NCI-H2196 (cell line): Measurements from ENCODE around the gene PRR20C.
"Not testable (repeated sequence)": the region's sequence is repeated elsewhere in the genome, so short reads cannot be mapped to it uniquely, and the experiment has no call there.

Experiments
- DNase-seq: peaks from one replicate; lab custom pipeline; 2025; ENCODE audit not compliant: unreplicated experiment; lab: John Stamatoyannopoulos, UW

PRR20C gene

GRCh38 chr13:57153761-57154160 lies at the start of gene PRR20C:
PRR20C (plus strand) TSS chr13:57154061; CDS start chr13:57154448, 387 bp downstream.
- DNase-seq, result not testable (repeated sequence)

- DNase-seq, result no peak
Measured at GRCh38 chr13:57114945-57115344, 38.9 kb upstream of the PRR20C start.

DNA sequence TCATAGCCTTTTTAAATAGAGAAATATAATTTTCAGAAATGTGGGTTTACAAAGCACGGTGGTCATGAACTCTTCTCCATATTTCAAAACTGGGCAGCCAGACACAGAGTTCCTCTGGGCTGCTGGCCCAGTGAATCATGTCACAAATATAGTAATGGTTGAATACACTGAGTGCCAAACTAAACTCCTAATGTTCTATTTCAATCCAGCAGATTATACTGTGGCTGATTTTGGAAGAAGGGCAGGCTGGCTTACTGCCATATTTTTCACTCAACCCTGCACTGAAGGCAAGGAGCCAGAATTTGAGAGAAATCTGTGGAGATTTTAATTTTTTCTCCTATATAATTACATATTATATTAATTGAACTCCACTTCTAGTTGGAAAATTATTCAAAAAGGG lies 30.2 kb upstream of the PRR20C start:
- DNase-seq, result peak; percentile 6

GRCh38 chr13:57128909-57129308 lies 25.0 kb upstream of the PRR20C start:
- no peak for DNase-seq

- no peak for DNase-seq
Measured at GRCh38 chr13:57136093-57136492, 17.8 kb upstream of the PRR20C start.

GRCh38 chr13:57137585-57137984 lies 16.3 kb upstream of the PRR20C start:
- DNase-seq, result no peak

- no peak for DNase-seq
Measured at GRCh38 chr13:57138988-57139387, 14.9 kb upstream of the PRR20C start.

DNA sequence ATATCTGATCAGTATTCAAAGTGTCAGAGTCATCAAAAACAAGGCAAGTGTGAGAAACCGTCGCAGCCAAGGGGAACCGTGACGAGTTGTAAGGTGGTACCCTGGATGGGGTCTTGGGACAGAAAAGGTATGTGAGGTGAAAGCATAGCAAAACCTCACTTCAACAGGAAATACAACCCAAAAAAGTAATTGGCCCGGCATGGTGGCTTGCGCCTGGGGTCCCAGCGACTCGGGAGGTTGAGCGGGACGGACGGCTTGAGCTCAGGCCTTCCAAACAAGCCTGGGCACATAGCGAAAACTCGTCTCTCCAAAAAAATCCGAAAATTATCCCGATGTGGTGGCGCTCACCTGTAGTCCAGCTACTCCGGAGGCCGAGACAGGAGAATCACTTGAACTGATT lies 14.1 kb upstream of the PRR20C start:
- DNase-seq, result not testable (repeated sequence)

- DNase-seq, result not testable (repeated sequence)
Measured at GRCh38 chr13:57140235-57140968, 13.5 kb upstream of the PRR20C start, which contains the start of gene PRR20A. PRR20A (plus strand) TSS chr13:57140918; CDS start chr13:57141305, 387 bp downstream.

DNA sequence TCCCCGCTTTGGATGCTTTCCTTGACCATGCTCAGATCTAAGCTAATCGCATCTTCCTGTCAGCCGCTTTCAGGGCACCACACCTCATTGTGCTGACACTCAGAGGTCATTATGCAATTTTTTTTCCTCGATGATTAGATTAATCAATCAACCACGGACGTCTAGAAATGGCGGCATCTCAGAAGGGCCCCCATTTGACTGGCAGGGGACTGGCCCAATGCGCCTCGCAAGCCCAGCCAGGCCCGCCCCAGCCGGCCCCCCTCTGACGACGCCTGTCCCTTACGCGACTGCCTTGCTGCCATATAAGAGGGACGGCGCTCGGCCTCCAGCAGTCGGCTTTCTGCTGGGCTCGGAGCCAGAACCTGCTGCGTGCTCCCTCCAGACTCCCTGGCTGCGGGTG lies 6.7 kb upstream of the PRR20C start, which contains the start of gene PRR20B:
TSS of gene PRR20B (plus strand) at position 301 of the 400 bp plus-strand sequence. CDS start 387 bp downstream, outside the sequence.
- DNase-seq, result not testable (repeated sequence)

DNA sequence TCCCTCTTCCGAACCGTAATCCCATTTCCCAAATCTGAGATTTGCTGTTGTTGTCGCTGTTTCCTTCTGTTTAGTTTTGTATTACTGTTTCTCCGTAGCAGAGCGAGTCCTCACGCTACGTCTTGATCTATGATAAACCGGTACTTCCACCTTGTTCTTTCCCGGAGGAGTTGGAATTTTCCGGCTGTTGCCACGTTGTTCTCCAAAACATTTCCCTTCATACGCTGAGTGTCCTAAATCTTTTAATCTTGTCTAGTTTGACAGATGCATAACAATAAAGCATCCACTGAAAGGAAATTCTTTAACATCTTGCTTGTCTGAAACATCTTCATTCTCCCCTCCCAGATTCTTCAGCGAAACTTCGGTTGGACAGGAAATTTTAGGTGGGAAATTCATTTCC lies 5.8 kb upstream of the PRR20C start:
- not testable (repeated sequence) for DNase-seq

DNA sequence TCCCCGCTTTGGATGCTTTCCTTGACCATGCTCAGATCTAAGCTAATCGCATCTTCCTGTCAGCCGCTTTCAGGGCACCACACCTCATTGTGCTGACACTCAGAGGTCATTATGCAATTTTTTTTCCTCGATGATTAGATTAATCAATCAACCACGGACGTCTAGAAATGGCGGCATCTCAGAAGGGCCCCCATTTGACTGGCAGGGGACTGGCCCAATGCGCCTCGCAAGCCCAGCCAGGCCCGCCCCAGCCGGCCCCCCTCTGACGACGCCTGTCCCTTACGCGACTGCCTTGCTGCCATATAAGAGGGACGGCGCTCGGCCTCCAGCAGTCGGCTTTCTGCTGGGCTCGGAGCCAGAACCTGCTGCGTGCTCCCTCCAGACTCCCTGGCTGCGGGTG lies 6.5 kb downstream of the PRR20C start, which contains the start of gene PRR20D:
TSS of gene PRR20D (plus strand) at position 301 of the 400 bp plus-strand sequence. CDS start 387 bp downstream, outside the sequence.
- DNase-seq, result not testable (repeated sequence)

DNA sequence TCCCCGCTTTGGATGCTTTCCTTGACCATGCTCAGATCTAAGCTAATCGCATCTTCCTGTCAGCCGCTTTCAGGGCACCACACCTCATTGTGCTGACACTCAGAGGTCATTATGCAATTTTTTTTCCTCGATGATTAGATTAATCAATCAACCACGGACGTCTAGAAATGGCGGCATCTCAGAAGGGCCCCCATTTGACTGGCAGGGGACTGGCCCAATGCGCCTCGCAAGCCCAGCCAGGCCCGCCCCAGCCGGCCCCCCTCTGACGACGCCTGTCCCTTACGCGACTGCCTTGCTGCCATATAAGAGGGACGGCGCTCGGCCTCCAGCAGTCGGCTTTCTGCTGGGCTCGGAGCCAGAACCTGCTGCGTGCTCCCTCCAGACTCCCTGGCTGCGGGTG lies 13.0 kb downstream of the PRR20C start, which contains the start of gene PRR20E:
TSS of gene PRR20E (plus strand) at position 301 of the 400 bp plus-strand sequence. CDS start 387 bp downstream, outside the sequence.
- DNase-seq, result not testable (repeated sequence)

GRCh38 chr13:57191667-57192066 lies 37.8 kb downstream of the PRR20C start:
- DNase-seq, result no peak
